Measurements from ENCODE around the gene HCK.

DNA sequence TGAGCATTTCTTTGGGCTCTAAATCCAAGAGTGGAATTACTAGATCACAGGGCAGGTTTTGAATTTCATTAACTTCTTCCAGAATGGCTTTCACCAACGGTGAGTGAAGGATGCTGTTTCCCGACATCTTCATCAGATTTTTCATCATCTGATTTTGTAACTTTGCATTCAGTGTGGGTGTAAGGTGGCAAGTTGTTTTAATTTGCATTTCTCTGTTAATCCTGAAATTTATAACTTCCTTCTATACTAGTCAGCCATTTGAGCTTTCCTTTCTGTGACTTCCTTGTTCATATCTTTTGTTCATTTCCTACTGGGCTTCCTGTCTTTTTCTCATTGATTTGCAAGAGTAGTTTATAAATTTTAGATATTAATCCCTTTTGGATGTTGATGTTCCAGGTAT lies 18.7 kb upstream of the HCK start:
- TF ChIP-seq EZH2phosphoT487 (IDR thresholded peaks at IDR 0.05; ENCODE audit: insufficient read depth, low read depth) (no peak), EZH2 (IDR thresholded peaks at IDR 0.05; ENCODE audit: insufficient read depth, poor library complexity, severe bottlenecking) (peak; percentile 28)

Data from GM23248 (cell line).